Loucy (cell line): ENCODE results near the gene APEX1.
A peak's percentile ranks its signal among the peaks of the same experiment; 100 is the strongest.

Source experiments
- H2AFZ ChIP-seq: fragments of 200-600 bp; sonication (generic); 2 replicates; pipeline ENCODE4 v1.6.0; 2016; ENCODE audit warnings: antibody characterized with exemption, mild to moderate bottlenecking, low read length, moderate library complexity
- H3F3A ChIP-seq: fragments of 200-600 bp; 2 replicates; pipeline ENCODE4 v1.6.0; 2016; ENCODE audit warnings: antibody characterized with exemption, low read depth, mild to moderate bottlenecking
- H3K27me3 ChIP-seq: fragments of 200-600 bp; sonication (generic); 2 replicates; pipeline ENCODE4 v1.6.1; 2014; ENCODE audit warnings: low read length, mild to moderate bottlenecking; ENCODE audit not compliant: insufficient read depth, poor library complexity, severe bottlenecking
- H3K36me3 ChIP-seq: fragments of 200-600 bp; sonication (generic); 2 replicates; pipeline ENCODE4 v1.6.1; 2016; ENCODE audit warnings: low read length; ENCODE audit not compliant: insufficient read depth
- H3K4me1 ChIP-seq: fragments of 200-600 bp; sonication (generic); 2 replicates; pipeline ENCODE4 v1.5.1; 2014; ENCODE audit warnings: low read length, mild to moderate bottlenecking; ENCODE audit not compliant: insufficient read depth, poor library complexity, severe bottlenecking
- H3K4me2 ChIP-seq: fragments of 200-600 bp; sonication (generic); 2 replicates; pipeline ENCODE4 v1.6.0; 2014; ENCODE audit warnings: antibody characterized with exemption, low read length, low read depth, mild to moderate bottlenecking; ENCODE audit not compliant: poor library complexity, severe bottlenecking
- H3K4me3 ChIP-seq: fragments of 200-600 bp; sonication (generic); 2 replicates; pipeline ENCODE4 v1.5.1; 2014; ENCODE audit warnings: low read length, mild to moderate bottlenecking, mixed read lengths; ENCODE audit not compliant: poor library complexity, severe bottlenecking
- H3K79me2 ChIP-seq: fragments of 200-600 bp; sonication (generic); 2 replicates; pipeline ENCODE4 v1.6.1; 2014; ENCODE audit warnings: low read length; ENCODE audit not compliant: insufficient read depth
- H3K9ac ChIP-seq: fragments of 200-600 bp; sonication (generic); 2 replicates; pipeline ENCODE4 v1.6.0; 2014; ENCODE audit warnings: mild to moderate bottlenecking, low read depth, low read length, moderate library complexity; ENCODE audit not compliant: poor library complexity, severe bottlenecking
- H3K9me2 ChIP-seq: fragments of 200-600 bp; sonication (generic); replicated peaks from 2 replicates; pipeline ENCODE4 v1.6.1; 2016; ENCODE audit warnings: low read depth, low read length, mixed read lengths
- H3K9me3 ChIP-seq: fragments of 200-600 bp; sonication (generic); 2 replicates; pipeline ENCODE4 v1.6.1; 2014; ENCODE audit warnings: mild to moderate bottlenecking, antibody characterized with exemption, low read length, low read depth; ENCODE audit not compliant: insufficient read depth
- H4K20me1 ChIP-seq: fragments of 200-600 bp; sonication (generic); 2 replicates; pipeline ENCODE4 v1.6.0; 2014; ENCODE audit warnings: antibody characterized with exemption, low read length, mild to moderate bottlenecking; ENCODE audit not compliant: insufficient read depth, poor library complexity, severe bottlenecking
- EZH2phosphoT487 ChIP-seq: fragments of 200-600 bp; IDR thresholded peaks from 2 replicates; pipeline ENCODE4 v1.6.1; 2018; ENCODE audit warnings: antibody characterized with exemption, mild to moderate bottlenecking, moderate library complexity, borderline replicate concordance
- TF ChIP-seq, protein P1 (sequence below): fragments of 200-600 bp; sonication (generic); conservative IDR thresholded peaks from 2 replicates; pipeline ENCODE4 v1.5.1; 2014; ENCODE audit warnings: mild to moderate bottlenecking, antibody characterized with exemption, low read length

The APEX1 gene

GRCh38 chr14:20428802-20429201 is 26.2 kb upstream of the APEX1 start:
- Histone ChIP-seq H3K4me1 (peaks cover 35% of the 10 kb centered on the region), H3F3A (no peaks in the 10 kb centered on the region), H3K36me3 (no peaks in the 10 kb centered on the region), H3K79me2 (peaks cover 10% of the 10 kb centered on the region; the same call in 1 of the 2 replicates), H3K9ac (peak overlapping the region; percentile 84), H2AFZ (no peak overlapping the region), H3K27me3 (no peaks in the 10 kb centered on the region), H3K9me3 (no peaks in the 10 kb centered on the region), H4K20me1 (no peaks in the 10 kb centered on the region), H3K9me2 (no peaks in the 10 kb centered on the region), H3K4me3 (peak overlapping the region; percentile 63), H3K4me2 (peak overlapping the region; percentile 76)
- TF ChIP-seq, protein P1, sequence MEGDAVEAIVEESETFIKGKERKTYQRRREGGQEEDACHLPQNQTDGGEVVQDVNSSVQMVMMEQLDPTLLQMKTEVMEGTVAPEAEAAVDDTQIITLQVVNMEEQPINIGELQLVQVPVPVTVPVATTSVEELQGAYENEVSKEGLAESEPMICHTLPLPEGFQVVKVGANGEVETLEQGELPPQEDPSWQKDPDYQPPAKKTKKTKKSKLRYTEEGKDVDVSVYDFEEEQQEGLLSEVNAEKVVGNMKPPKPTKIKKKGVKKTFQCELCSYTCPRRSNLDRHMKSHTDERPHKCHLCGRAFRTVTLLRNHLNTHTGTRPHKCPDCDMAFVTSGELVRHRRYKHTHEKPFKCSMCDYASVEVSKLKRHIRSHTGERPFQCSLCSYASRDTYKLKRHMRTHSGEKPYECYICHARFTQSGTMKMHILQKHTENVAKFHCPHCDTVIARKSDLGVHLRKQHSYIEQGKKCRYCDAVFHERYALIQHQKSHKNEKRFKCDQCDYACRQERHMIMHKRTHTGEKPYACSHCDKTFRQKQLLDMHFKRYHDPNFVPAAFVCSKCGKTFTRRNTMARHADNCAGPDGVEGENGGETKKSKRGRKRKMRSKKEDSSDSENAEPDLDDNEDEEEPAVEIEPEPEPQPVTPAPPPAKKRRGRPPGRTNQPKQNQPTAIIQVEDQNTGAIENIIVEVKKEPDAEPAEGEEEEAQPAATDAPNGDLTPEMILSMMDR, result no peak
- TF ChIP-seq EZH2phosphoT487, result no peak

GRCh38 chr14:20429801-20430669 is 25.0 kb upstream of the APEX1 start:
- Histone ChIP-seq H3K79me2 (peaks cover 10% of the 10 kb centered on the region; the same call in 1 of the 2 replicates), H3K4me1 (peaks cover 35% of the 10 kb centered on the region), H3K27me3 (no peaks in the 10 kb centered on the region), H3K4me2 (no peak overlapping the region), H3K4me3 (no peak overlapping the region), H3K9ac (no peak overlapping the region), H3K36me3 (no peaks in the 10 kb centered on the region), H3F3A (no peaks in the 10 kb centered on the region), H3K9me3 (no peaks in the 10 kb centered on the region), H3K9me2 (no peaks in the 10 kb centered on the region), H2AFZ (no peak overlapping the region), H4K20me1 (no peaks in the 10 kb centered on the region)
- no peak for TF ChIP-seq EZH2phosphoT487

- H3K27me3 ChIP-seq, result no peaks in the 10 kb centered on the region
- H3K4me2 ChIP-seq, result no peak overlapping the region
- H4K20me1 ChIP-seq, result no peaks in the 10 kb centered on the region
- H3K9me2 ChIP-seq, result no peaks in the 10 kb centered on the region
- no peak overlapping the region for H3K9ac ChIP-seq
- no peak overlapping the region for H3K4me3 ChIP-seq
- H3K4me1 ChIP-seq, result peaks cover 8% of the 10 kb centered on the region
- no peaks in the 10 kb centered on the region for H3K36me3 ChIP-seq
- H3K79me2 ChIP-seq, result no peaks in the 10 kb centered on the region
- TF ChIP-seq, protein P1, result no peak
- no peak for TF ChIP-seq EZH2phosphoT487
- H3F3A ChIP-seq, result no peaks in the 10 kb centered on the region
- no peaks in the 10 kb centered on the region for H3K9me3 ChIP-seq
- H2AFZ ChIP-seq, result no peak overlapping the region
Measured at GRCh38 chr14:20434701-20435581, 20.1 kb upstream of the APEX1 start.
